GM12873 (cell line): Measurements from ENCODE around the gene CD151.

Source experiments
- TF ChIP-seq, protein P1 (sequence below): IDR thresholded peaks from 2 replicates; pipeline ENCODE4 v1.5.1; 2012; ENCODE audit warnings: low read depth, mild to moderate bottlenecking, moderate library complexity, low read length, control low read depth; ENCODE audit not compliant: insufficient read depth; ENCODE audit errors: missing control alignments

CD151 gene

DNA sequence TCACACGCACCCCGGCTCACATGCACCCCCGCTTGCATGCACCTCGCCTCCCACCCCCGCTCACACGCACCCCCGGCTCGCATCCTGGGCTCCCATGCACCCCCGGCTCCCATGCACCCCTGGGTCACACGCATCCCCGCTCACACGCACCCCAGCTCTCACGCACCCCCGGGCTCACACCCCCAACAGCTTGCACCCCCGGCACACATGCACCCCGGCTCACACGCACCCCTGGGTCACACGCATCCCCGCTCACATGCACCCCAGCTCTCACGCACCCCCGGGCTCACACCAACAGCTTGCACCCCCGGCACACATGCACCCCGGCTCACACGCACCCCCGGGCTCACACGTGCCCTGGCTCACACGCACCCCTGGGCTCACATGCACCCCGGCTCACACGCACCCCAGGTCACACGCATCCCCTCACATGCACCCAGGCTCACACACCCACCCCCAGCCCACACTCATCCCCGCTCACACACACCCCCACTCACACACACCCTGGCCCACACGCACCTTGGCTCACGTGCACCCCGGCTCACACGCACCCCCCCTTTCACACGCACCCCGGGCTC lies 26.1 kb downstream of the CD151 start:
- TF ChIP-seq, protein P1, sequence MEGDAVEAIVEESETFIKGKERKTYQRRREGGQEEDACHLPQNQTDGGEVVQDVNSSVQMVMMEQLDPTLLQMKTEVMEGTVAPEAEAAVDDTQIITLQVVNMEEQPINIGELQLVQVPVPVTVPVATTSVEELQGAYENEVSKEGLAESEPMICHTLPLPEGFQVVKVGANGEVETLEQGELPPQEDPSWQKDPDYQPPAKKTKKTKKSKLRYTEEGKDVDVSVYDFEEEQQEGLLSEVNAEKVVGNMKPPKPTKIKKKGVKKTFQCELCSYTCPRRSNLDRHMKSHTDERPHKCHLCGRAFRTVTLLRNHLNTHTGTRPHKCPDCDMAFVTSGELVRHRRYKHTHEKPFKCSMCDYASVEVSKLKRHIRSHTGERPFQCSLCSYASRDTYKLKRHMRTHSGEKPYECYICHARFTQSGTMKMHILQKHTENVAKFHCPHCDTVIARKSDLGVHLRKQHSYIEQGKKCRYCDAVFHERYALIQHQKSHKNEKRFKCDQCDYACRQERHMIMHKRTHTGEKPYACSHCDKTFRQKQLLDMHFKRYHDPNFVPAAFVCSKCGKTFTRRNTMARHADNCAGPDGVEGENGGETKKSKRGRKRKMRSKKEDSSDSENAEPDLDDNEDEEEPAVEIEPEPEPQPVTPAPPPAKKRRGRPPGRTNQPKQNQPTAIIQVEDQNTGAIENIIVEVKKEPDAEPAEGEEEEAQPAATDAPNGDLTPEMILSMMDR = no peak

DNA sequence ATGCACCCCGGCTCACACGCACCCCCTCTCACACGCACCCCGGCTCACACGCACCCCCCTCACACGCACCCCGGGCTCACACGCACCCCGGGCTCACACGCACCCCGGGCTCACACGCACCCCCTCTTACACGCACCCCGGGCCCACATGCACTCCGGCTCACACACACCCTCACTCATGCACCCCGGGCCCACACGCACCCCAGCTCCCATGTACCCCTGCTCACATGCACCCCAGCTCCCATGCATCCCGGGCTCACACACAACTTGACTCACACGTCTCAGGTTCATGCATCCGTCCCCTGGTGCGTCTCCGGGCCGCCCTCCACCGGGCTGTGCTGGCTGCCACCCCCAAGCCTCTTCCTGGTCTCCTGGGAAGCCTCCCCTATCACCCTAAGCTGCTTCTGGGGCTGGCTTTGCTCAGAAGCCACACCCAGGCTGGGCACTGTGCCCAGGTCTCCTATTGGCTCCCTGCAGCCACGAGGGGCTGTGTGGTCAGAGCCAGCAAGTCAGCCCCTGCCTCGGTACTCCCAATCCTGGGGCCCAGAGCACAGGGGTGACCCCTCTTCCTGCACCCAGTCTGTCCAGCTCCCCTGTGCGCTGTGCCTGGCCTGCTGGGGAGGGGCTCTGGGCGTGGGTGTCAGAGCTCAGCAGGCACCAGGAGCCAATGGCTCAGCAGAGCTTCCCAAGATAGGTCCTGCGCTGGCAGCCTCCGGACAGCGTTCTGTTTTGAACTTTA lies 26.8 kb downstream of the CD151 start:
- TF ChIP-seq, protein P1 = no peak

DNA sequence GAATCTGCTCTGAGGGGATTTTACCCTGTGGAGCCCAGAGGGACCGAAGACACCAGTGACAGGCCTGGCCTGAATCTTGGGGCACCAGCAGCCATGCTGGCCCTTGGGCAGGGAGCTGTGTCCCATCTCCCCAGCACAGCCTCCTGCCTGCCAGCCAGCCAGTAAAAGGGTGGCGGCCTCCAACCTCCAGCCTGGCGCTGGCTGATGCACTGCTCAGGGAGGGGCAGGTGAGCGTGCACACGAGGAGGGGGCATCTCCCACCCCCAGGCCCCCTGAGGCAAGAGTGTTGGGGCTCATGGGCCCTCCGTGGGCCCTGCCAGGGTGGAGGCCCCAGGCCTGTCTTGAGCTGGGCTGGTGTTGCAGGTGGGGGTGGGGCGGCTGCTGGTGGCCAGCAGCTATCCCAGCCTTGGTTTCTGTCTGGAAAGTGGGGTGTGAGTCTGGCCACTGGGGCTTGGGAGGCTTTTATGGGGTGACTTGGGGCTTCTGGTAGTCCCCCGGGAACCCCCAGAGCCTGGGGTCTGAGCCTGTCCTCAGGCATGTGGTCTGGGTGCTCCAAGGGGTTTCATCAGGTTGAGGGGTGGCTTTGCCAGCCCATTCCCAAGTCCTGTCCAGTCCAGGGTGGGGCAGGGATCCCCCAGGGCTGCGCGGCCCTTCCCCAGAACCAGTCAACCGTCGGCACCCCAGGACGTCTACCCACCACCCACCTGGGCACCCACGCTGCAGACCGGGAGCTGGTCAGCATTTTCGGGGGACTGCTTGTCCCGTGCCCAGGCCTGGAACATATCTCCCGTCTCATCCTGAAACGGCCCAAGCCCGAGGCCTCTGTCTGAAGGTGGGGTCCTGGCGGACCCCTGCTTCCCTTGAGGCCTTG lies 27.7 kb downstream of the CD151 start:
- TF ChIP-seq, protein P1 = no peak

DNA sequence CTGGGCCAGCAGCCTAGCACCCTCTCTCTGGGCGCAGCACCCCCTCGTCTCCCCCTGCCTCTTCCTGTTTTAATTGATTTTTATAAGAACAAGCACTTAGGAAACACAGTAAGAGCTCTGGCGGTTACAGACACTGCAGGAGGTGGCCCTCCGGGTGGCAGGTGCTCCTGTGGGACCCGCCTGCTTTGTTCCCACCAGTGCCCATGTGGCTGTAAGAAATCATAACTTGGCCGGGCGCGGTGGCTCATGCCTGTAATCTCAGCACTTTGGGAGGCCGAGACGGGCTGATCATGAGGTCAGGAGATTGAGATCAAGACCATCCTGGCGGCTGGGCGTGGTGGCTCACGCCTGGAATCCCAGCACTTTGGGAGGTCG lies 28.3 kb downstream of the CD151 start:
- TF ChIP-seq, protein P1 = no peak

DNA sequence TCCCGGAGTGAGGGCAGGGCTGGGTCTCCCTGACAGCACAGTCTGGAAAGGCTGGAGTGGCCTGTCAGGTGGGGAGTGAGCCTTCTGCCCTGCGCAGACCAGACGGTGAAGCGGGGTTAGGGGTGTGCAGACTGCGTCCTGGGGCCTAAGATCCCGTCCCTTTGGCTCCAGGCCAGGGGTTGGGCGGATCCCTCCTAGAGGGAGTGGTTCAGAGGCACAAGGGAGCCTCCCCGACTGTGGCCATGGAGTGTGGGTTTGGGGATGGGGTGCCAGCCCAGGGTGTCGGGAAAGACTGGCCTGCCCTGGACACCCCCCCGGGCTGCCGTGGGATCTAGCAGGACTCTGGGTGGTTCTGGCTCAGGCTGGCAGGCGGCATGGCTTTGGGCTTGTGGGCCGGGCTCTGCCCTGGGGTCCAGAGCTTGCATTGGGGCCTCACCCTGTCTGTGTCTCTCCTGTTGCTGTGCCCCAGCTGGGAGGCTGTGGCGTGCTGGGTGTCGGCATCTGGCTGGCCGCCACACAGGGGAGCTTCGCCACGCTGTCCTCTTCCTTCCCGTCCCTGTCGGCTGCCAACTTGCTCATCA lies 29.4 kb downstream of the CD151 start:
- TF ChIP-seq, protein P1 = no peak

DNA sequence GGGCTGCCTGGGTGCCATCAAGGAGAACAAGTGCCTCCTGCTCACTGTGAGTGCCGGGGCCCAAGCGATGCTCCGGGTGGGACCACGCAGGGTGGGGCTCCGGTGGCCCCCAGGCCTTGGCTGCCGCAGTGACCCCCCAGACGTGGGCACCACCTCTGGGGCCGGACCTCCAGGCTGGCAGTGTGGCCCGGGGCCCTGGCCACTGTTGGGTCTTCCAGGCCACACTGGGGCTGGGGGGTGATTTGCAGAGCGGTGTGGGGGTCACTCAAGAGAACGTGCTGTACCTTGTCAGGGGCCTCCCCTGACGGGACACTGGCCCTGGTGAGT lies 29.9 kb downstream of the CD151 start:
- TF ChIP-seq, protein P1 = no peak
